Liver (tissue), 9 donors: ENCODE measurements around the gene THG1L. TPM values are rescaled to one million over a fixed set of nuclear protein-coding genes. Genes with fewer than 3 reads are reported as not detected.

ENCODE experiments used
- DNase-seq: peaks from one replicate; pipeline ENCODE4 v3.0.0-alpha.2; 2017; ENCODE audit warnings: low spot score
- H3K27ac ChIP-seq, 2 donors: one replicate each; pipeline ENCODE4 v1.7.0; 2013; ENCODE audit warnings: inconsistent platforms in 2 of 2, low read length in 2 of 2, control low read depth in 1 of 2, low read depth in 1 of 2, mild to moderate bottlenecking in 1 of 2
- H3K27me3 ChIP-seq, 4 donors: one replicate each; pipeline versions ENCODE4 v1.6.1 to v1.7.0; 2013; ENCODE audit warnings: low read length in 3 of 4, inconsistent platforms in 1 of 4, mild to moderate bottlenecking in 1 of 4, moderate library complexity in 1 of 4; ENCODE audit not compliant: control insufficient read depth in 4 of 4, insufficient read depth in 4 of 4
- H3K36me3 ChIP-seq, 4 donors: one replicate each; pipeline versions ENCODE4 v1.6.1 to v1.7.0; 2013; ENCODE audit warnings: low read length in 3 of 4, mild to moderate bottlenecking in 3 of 4, low read depth in 1 of 4, moderate library complexity in 1 of 4; ENCODE audit not compliant: control insufficient read depth in 4 of 4, insufficient read depth in 3 of 4
- H3K4me1 ChIP-seq, 4 donors: one replicate each; pipeline versions ENCODE4 v1.6.1 to v1.7.0; 2013; ENCODE audit warnings: low read length in 3 of 4, mild to moderate bottlenecking in 3 of 4, moderate library complexity in 1 of 4; ENCODE audit not compliant: control insufficient read depth in 4 of 4, insufficient read depth in 4 of 4
- H3K4me3 ChIP-seq, 3 donors: one replicate each; pipeline versions ENCODE4 v1.6.1 to v1.7.0; 2013; ENCODE audit warnings: low read length in 3 of 3, control low read depth in 1 of 3, low read depth in 1 of 3, mild to moderate bottlenecking in 1 of 3
- H3K9ac ChIP-seq, 2 donors: one replicate each; pipeline ENCODE4 v1.7.0; 2013; ENCODE audit warnings: low read length in 2 of 2, mild to moderate bottlenecking in 2 of 2, moderate library complexity in 2 of 2, control low read depth in 1 of 2, low read depth in 1 of 2
- H3K9me3 ChIP-seq, 4 donors: one replicate each; pipeline versions ENCODE4 v1.6.1 to v1.7.0; 2013; ENCODE audit warnings: low read length in 3 of 4; ENCODE audit not compliant: control insufficient read depth in 4 of 4
- CTCF ChIP-seq: fragments of 150-350 bp; IDR thresholded peaks from 2 replicates; pipeline ENCODE4 v1.5.1; 2017; ENCODE audit warnings: improper control_type of control experiment, low read depth, low read length; ENCODE audit not compliant: missing input control
- EGR1 ChIP-seq, 2 donors: IDR thresholded peaks; 2 replicates each; pipeline ENCODE4 v1.6.1; 2016 to 2018; ENCODE audit warnings: antibody characterized with exemption in 2 of 2, low read depth in 2 of 2
- FOXA1 ChIP-seq: IDR thresholded peaks from 2 replicates; pipeline ENCODE4 v1.6.1; 2016; ENCODE audit warnings: antibody characterized with exemption
- FOXA2 ChIP-seq: IDR thresholded peaks from 2 replicates; pipeline ENCODE4 v1.6.1; 2016; ENCODE audit warnings: antibody characterized with exemption
- GABPA ChIP-seq, 2 donors: IDR thresholded peaks in 1 of 2; conservative IDR thresholded peaks in 1 of 2; 2 replicates each; pipeline ENCODE4 v1.6.1; 2016; ENCODE audit warnings: antibody characterized with exemption in 2 of 2, mild to moderate bottlenecking in 1 of 2, moderate library complexity in 1 of 2
- HNF4A ChIP-seq, 2 donors: conservative IDR thresholded peaks; 2 replicates each; pipeline ENCODE4 v1.6.1; 2016; ENCODE audit warnings: antibody characterized with exemption in 2 of 2, mild to moderate bottlenecking in 2 of 2
- HNF4G ChIP-seq: IDR thresholded peaks from 2 replicates; pipeline ENCODE4 v1.6.1; 2016; ENCODE audit warnings: antibody characterized with exemption
- JUND ChIP-seq, 2 donors: IDR thresholded peaks; 2 replicates each; pipeline ENCODE4 v1.6.1; 2016; ENCODE audit warnings: antibody characterized with exemption in 2 of 2
- NR2F2 ChIP-seq: IDR thresholded peaks from 2 replicates; pipeline ENCODE4 v1.6.1; 2016; ENCODE audit warnings: antibody characterized with exemption
- RAD21 ChIP-seq, 2 donors: IDR thresholded peaks; 2 replicates each; pipeline ENCODE4 v1.6.1; 2016; ENCODE audit warnings: antibody characterized with exemption in 2 of 2, mild to moderate bottlenecking in 2 of 2
- RXRA ChIP-seq, 2 donors: IDR thresholded peaks; 2 replicates each; pipeline ENCODE4 v1.6.1; 2017 to 2018; ENCODE audit warnings: antibody characterized with exemption in 2 of 2, mild to moderate bottlenecking in 1 of 2
- SP1 ChIP-seq: IDR thresholded peaks from 2 replicates; pipeline ENCODE4 v1.6.1; 2018; ENCODE audit warnings: antibody characterized with exemption, mild to moderate bottlenecking
- TAF1 ChIP-seq: conservative IDR thresholded peaks from 2 replicates; pipeline ENCODE4 v1.6.1; 2016; ENCODE audit warnings: antibody characterized with exemption, mild to moderate bottlenecking
- YY1 ChIP-seq: IDR thresholded peaks from 2 replicates; pipeline ENCODE4 v1.6.1; 2016; ENCODE audit warnings: antibody characterized with exemption, mild to moderate bottlenecking
- WGBS: extraction: QIAGEN DNeasy Blood & Tissue Kit; methylation state at CpG from one replicate; pipeline ENCODE4 v1.1.7; 2013; 5-methylcytosine and 5-hydroxymethylcytosine counted together
- polyA plus RNA-seq, 2 donors: library from polyadenylated mRNA; stranded (reverse) in 1 of 2; unstranded in 1 of 2; fragments of 200-250 nt in 1 of 2; fragments of >200 nt in 1 of 2; fragmentation: Nextera tagmentation in 1 of 2; extraction: Ambion mirVana in 1 of 2; gene quantifications; one replicate each; pipeline versions ENCODE4 v1.2.1 to v1.2.3, GENCODE V29; 2013 to 2015
- total RNA-seq, 2 donors: library from RNA; depleted of rRNA; stranded (reverse); fragments of >200 nt; gene quantifications; one replicate each; pipeline ENCODE4 v1.2.3, GENCODE V29; 2014
- TF ChIP-seq, protein P1 (sequence below): IDR thresholded peaks from 2 replicates; pipeline ENCODE4 v1.6.1; 2016; ENCODE audit warnings: antibody characterized with exemption
- TF ChIP-seq, protein P2 (sequence below): IDR thresholded peaks from 2 replicates; pipeline ENCODE4 v1.6.1; 2016; ENCODE audit warnings: antibody characterized with exemption
- TF ChIP-seq, protein P3 (sequence below): IDR thresholded peaks from 2 replicates; pipeline ENCODE4 v1.6.1; 2016; ENCODE audit warnings: antibody characterized with exemption, mild to moderate bottlenecking
- TF ChIP-seq, protein P4 (sequence below): IDR thresholded peaks from 2 replicates; pipeline ENCODE4 v1.6.1; 2016; ENCODE audit warnings: antibody characterized with exemption
- donor health status: healthy.
- donor health status: healthy.
- donor health status: healthy.
- donor health status: healthy.
- donor health status: healthy.

The THG1L gene
- total and polyA plus RNA-seq, 4 donors, result 3.9 to 12.6 (median 5.3) TPM

DNA sequence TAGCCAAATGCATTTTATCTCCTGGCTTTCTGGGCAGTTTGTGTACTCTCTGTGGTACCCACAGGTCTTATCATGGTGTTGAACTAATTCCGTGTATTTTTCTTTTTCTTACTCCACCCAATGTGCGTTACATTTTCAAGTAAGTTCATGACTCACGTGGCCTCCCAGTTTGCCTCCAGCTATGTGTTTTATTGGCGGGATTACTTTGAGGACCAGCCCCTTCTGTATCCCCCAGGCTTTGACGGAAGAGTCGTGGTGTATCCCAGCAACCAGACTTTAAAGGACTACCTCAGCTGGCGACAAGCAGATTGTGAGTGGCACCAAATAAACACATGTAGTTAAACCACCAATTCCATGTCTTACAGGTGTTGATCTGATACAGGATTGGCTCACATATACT is 3.2 kb downstream of the THG1L start:
- no peak for TF ChIP-seq HNF4G
- TF ChIP-seq YY1, result no peak
- no peak for TF ChIP-seq RAD21 (IDR thresholded peaks at IDR 0.05)
- TF ChIP-seq, protein P1, sequence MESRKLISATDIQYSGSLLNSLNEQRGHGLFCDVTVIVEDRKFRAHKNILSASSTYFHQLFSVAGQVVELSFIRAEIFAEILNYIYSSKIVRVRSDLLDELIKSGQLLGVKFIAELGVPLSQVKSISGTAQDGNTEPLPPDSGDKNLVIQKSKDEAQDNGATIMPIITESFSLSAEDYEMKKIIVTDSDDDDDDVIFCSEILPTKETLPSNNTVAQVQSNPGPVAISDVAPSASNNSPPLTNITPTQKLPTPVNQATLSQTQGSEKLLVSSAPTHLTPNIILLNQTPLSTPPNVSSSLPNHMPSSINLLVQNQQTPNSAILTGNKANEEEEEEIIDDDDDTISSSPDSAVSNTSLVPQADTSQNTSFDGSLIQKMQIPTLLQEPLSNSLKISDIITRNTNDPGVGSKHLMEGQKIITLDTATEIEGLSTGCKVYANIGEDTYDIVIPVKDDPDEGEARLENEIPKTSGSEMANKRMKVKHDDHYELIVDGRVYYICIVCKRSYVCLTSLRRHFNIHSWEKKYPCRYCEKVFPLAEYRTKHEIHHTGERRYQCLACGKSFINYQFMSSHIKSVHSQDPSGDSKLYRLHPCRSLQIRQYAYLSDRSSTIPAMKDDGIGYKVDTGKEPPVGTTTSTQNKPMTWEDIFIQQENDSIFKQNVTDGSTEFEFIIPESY, result no peak
- no peak for TF ChIP-seq EGR1 (IDR thresholded peaks at IDR 0.05; ENCODE audit: low read depth in 2 of 2)
- TF ChIP-seq HNF4A (conservative IDR thresholded peaks at IDR 0.05), result no peak
- TF ChIP-seq CTCF, result no peak
- TF ChIP-seq, protein P2, sequence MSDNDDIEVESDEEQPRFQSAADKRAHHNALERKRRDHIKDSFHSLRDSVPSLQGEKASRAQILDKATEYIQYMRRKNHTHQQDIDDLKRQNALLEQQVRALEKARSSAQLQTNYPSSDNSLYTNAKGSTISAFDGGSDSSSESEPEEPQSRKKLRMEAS, result no peak
- TF ChIP-seq FOXA1, result no peak
- TF ChIP-seq JUND (IDR thresholded peaks at IDR 0.05), result no peak
- TF ChIP-seq NR2F2, result no peak
- TF ChIP-seq SP1, result no peak
- no peak for TF ChIP-seq GABPA (IDR thresholded peaks at IDR 0.05 in 1 of 2, conservative IDR thresholded peaks at IDR 0.05 in 1 of 2)
- TF ChIP-seq, protein P3, sequence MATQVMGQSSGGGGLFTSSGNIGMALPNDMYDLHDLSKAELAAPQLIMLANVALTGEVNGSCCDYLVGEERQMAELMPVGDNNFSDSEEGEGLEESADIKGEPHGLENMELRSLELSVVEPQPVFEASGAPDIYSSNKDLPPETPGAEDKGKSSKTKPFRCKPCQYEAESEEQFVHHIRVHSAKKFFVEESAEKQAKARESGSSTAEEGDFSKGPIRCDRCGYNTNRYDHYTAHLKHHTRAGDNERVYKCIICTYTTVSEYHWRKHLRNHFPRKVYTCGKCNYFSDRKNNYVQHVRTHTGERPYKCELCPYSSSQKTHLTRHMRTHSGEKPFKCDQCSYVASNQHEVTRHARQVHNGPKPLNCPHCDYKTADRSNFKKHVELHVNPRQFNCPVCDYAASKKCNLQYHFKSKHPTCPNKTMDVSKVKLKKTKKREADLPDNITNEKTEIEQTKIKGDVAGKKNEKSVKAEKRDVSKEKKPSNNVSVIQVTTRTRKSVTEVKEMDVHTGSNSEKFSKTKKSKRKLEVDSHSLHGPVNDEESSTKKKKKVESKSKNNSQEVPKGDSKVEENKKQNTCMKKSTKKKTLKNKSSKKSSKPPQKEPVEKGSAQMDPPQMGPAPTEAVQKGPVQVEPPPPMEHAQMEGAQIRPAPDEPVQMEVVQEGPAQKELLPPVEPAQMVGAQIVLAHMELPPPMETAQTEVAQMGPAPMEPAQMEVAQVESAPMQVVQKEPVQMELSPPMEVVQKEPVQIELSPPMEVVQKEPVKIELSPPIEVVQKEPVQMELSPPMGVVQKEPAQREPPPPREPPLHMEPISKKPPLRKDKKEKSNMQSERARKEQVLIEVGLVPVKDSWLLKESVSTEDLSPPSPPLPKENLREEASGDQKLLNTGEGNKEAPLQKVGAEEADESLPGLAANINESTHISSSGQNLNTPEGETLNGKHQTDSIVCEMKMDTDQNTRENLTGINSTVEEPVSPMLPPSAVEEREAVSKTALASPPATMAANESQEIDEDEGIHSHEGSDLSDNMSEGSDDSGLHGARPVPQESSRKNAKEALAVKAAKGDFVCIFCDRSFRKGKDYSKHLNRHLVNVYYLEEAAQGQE, result no peak
- TF ChIP-seq TAF1, result no peak
- no peak for TF ChIP-seq FOXA2
- TF ChIP-seq RXRA (IDR thresholded peaks at IDR 0.05), result no peak
- TF ChIP-seq, protein P4, sequence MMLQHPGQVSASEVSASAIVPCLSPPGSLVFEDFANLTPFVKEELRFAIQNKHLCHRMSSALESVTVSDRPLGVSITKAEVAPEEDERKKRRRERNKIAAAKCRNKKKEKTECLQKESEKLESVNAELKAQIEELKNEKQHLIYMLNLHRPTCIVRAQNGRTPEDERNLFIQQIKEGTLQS, result no peak
- Histone ChIP-seq H3K4me1 (peaks cover 0 to 10% (median 5%) of the 10 kb centered on the region in 4 donors), H3K27me3 (no peaks in the 10 kb centered on the region), H3K9me3 (no peaks in the 10 kb centered on the region), H3K9ac (no peak overlapping the region), H3K27ac (no peak overlapping the region), H3K36me3 (peaks cover 8 to 37% (median 17%) of the 10 kb centered on the region in 4 donors), H3K4me3 (no peak overlapping the region)
- DNase-seq, result no peak
- 94% methylated on average over 7 of the region's 7 CpGs for WGBS
